Osteoblast (primary cell): Measurements from ENCODE around the gene DLST. TPM values are rescaled to one million over a fixed set of nuclear protein-coding genes. Genes with fewer than 3 reads are reported as not detected.

ENCODE experiments used
- DNase-seq: peaks from one replicate; pipeline ENCODE4 v3.0.0; 2011; ENCODE audit warnings: low spot score, mixed read lengths; ENCODE audit not compliant: insufficient read length; ENCODE audit errors: missing footprints
- H2AFZ ChIP-seq: 2 replicates; pipeline ENCODE4 v1.6.0; 2011; ENCODE audit warnings: mild to moderate bottlenecking, low read length
- H3K27ac ChIP-seq: 2 replicates; pipeline ENCODE4 v1.5.1; 2011; ENCODE audit warnings: mild to moderate bottlenecking, low read depth, low read length, moderate library complexity
- H3K27me3 ChIP-seq: 2 replicates; pipeline ENCODE4 v1.6.0; 2012; ENCODE audit warnings: mild to moderate bottlenecking, control low read depth, inconsistent platforms, low read length, moderate library complexity; ENCODE audit not compliant: insufficient read depth
- H3K36me3 ChIP-seq: 2 replicates; pipeline ENCODE4 v1.5.1; 2011; ENCODE audit warnings: mild to moderate bottlenecking, low read length, control low read depth, moderate library complexity; ENCODE audit not compliant: insufficient read depth
- H3K4me1 ChIP-seq: 2 replicates; pipeline ENCODE4 v1.5.1; 2011; ENCODE audit warnings: mild to moderate bottlenecking, low read length, control low read depth, moderate library complexity; ENCODE audit not compliant: insufficient read depth
- H3K4me2 ChIP-seq: 2 replicates; pipeline ENCODE4 v1.6.0; 2011; ENCODE audit warnings: mild to moderate bottlenecking, low read length; ENCODE audit not compliant: insufficient read depth
- H3K4me3 ChIP-seq: fragments of 200-600 bp; sonication (generic); 3 replicates; pipeline ENCODE4 v1.5.1; 2012; ENCODE audit warnings: mild to moderate bottlenecking, low read length, inconsistent platforms; ENCODE audit not compliant: insufficient read depth
- H3K79me2 ChIP-seq: 2 replicates; pipeline ENCODE4 v1.6.0; 2012; ENCODE audit warnings: mild to moderate bottlenecking, low read length, control low read depth, inconsistent platforms; ENCODE audit not compliant: insufficient read depth
- H3K9me3 ChIP-seq: 2 replicates; pipeline ENCODE4 v1.5.1; 2011; ENCODE audit warnings: low read depth, low read length, control low read depth
- H4K20me1 ChIP-seq: 2 replicates; pipeline ENCODE4 v1.6.0; 2012; ENCODE audit warnings: mild to moderate bottlenecking, low read length, control low read depth; ENCODE audit not compliant: insufficient read depth
- total RNA-seq: library from RNA; depleted of rRNA; stranded (reverse); fragments of >200 nt; gene quantifications from 2 replicates; pipeline ENCODE4 v1.2.3, GENCODE V29; 2012
- TF ChIP-seq, protein P1 (sequence below): IDR thresholded peaks from 2 replicates; pipeline ENCODE4 v1.5.1; 2011; ENCODE audit warnings: mild to moderate bottlenecking, low read depth, low read length, moderate library complexity; ENCODE audit errors: extremely low read depth

DLST gene
- 69.8 and 72.5 TPM in 2 replicates for total RNA-seq

GRCh38 chr14:74881431-74882102, at the start of gene DLST:
Gene DLST, plus strand, starts transcription at chr14:74881916. Its CDS starts 38 bp downstream, at chr14:74881954.
- H3K9me3 ChIP-seq = no peaks in the 10 kb centered on the region
- peak; percentile 97 for DNase-seq
- H2AFZ ChIP-seq = peak within 1 kb of the TSS; percentile 94
- H3K36me3 ChIP-seq = no peaks in the 10 kb centered on the region
- peak within 1 kb of the TSS; percentile 88 for H3K4me2 ChIP-seq
- H3K27me3 ChIP-seq = no peaks in the 10 kb centered on the region
- H3K27ac ChIP-seq = peak within 1 kb of the TSS; percentile 90
- H4K20me1 ChIP-seq = peaks cover 33% of the 10 kb centered on the region
- peaks cover 44% of the 10 kb centered on the region for H3K79me2 ChIP-seq
- TF ChIP-seq, protein P1, sequence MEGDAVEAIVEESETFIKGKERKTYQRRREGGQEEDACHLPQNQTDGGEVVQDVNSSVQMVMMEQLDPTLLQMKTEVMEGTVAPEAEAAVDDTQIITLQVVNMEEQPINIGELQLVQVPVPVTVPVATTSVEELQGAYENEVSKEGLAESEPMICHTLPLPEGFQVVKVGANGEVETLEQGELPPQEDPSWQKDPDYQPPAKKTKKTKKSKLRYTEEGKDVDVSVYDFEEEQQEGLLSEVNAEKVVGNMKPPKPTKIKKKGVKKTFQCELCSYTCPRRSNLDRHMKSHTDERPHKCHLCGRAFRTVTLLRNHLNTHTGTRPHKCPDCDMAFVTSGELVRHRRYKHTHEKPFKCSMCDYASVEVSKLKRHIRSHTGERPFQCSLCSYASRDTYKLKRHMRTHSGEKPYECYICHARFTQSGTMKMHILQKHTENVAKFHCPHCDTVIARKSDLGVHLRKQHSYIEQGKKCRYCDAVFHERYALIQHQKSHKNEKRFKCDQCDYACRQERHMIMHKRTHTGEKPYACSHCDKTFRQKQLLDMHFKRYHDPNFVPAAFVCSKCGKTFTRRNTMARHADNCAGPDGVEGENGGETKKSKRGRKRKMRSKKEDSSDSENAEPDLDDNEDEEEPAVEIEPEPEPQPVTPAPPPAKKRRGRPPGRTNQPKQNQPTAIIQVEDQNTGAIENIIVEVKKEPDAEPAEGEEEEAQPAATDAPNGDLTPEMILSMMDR = no peak
- H3K4me1 ChIP-seq = peaks cover 43% of the 10 kb centered on the region
- peak within 1 kb of the TSS; percentile 93 for H3K4me3 ChIP-seq

- H3K4me3 ChIP-seq = no peak overlapping the region
- H3K27ac ChIP-seq = no peak overlapping the region
- TF ChIP-seq, protein P1 = no peak
- H4K20me1 ChIP-seq = no peaks in the 10 kb centered on the region
- no peak overlapping the region for H2AFZ ChIP-seq
- peaks cover 31% of the 10 kb centered on the region for H3K4me1 ChIP-seq
- H3K27me3 ChIP-seq = no peaks in the 10 kb centered on the region
- DNase-seq = no peak
- H3K79me2 ChIP-seq = no peaks in the 10 kb centered on the region
- no peak overlapping the region for H3K4me2 ChIP-seq
- H3K36me3 ChIP-seq = peaks cover 14% of the 10 kb centered on the region
- no peaks in the 10 kb centered on the region for H3K9me3 ChIP-seq
These were observed 48.9 kb upstream of the DLST start for GRCh38 chr14:74832849-74833248.

- no peaks in the 10 kb centered on the region for H3K79me2 ChIP-seq
- DNase-seq = no peak
- H3K4me3 ChIP-seq = no peak overlapping the region
- H3K4me2 ChIP-seq = peak overlapping the region; percentile 0
- H2AFZ ChIP-seq = no peak overlapping the region
- no peaks in the 10 kb centered on the region for H3K27me3 ChIP-seq
- peaks cover 34% of the 10 kb centered on the region for H3K4me1 ChIP-seq
- no peaks in the 10 kb centered on the region for H4K20me1 ChIP-seq
- peaks cover 6% of the 10 kb centered on the region for H3K36me3 ChIP-seq
- TF ChIP-seq, protein P1 = no peak
- no peak overlapping the region for H3K27ac ChIP-seq
- H3K9me3 ChIP-seq = no peaks in the 10 kb centered on the region
These were observed 46.9 kb upstream of the DLST start for GRCh38 chr14:74834692-74835392.

- H3K9me3 ChIP-seq = no peaks in the 10 kb centered on the region
- no peaks in the 10 kb centered on the region for H4K20me1 ChIP-seq
- H3K27me3 ChIP-seq = no peaks in the 10 kb centered on the region
- no peak overlapping the region for H2AFZ ChIP-seq
- no peak for DNase-seq
- peaks cover 6% of the 10 kb centered on the region for H3K36me3 ChIP-seq
- no peak overlapping the region for H3K4me3 ChIP-seq
- H3K4me1 ChIP-seq = peaks cover 34% of the 10 kb centered on the region
- no peak overlapping the region for H3K4me2 ChIP-seq
- TF ChIP-seq, protein P1 = no peak
- no peaks in the 10 kb centered on the region for H3K79me2 ChIP-seq
- H3K27ac ChIP-seq = no peak overlapping the region
These were observed 46.0 kb upstream of the DLST start for GRCh38 chr14:74835645-74836250.
